GM12891 (cell line): Measurements from ENCODE around the gene TMEM259.

Experiments
- DNase-seq: peaks from one replicate; pipeline ENCODE4 v3.0.0; 2011; ENCODE audit warnings: low spot score; ENCODE audit not compliant: insufficient read length
- FAIRE-seq: peaks from 2 replicates; lab custom pipeline; 2011; peaks lifted over from hg19 to GRCh38; lab: Jason Lieb, UNC
- PAX5 ChIP-seq: IDR thresholded peaks from 2 replicates; pipeline ENCODE4 v1.6.1; 2011; ENCODE audit warnings: low read length, moderate library complexity, mild to moderate bottlenecking; ENCODE audit not compliant: insufficient read depth, severe bottlenecking
- POLR2A ChIP-seq: IDR thresholded peaks from 2 replicates; pipeline ENCODE4 v1.6.1; 2011; ENCODE audit warnings: low read depth, low read length, control low read depth
- POLR2AphosphoS5 ChIP-seq: IDR thresholded peaks from 2 replicates; pipeline ENCODE4 v1.6.1; 2011; ENCODE audit warnings: low read depth, low read length, control low read depth
- POU2F2 ChIP-seq: IDR thresholded peaks from 2 replicates; pipeline ENCODE4 v1.6.1; 2011; ENCODE audit warnings: low read depth, mild to moderate bottlenecking, control low read depth, low read length, moderate library complexity
- SPI1 ChIP-seq: IDR thresholded peaks from 2 replicates; pipeline ENCODE4 v1.6.1; 2011; ENCODE audit warnings: low read depth, low read length, control low read depth
- TAF1 ChIP-seq: IDR thresholded peaks from 2 replicates; pipeline ENCODE4 v1.6.1; 2011; ENCODE audit warnings: low read depth, low read length, control low read depth

The TMEM259 gene

DNA sequence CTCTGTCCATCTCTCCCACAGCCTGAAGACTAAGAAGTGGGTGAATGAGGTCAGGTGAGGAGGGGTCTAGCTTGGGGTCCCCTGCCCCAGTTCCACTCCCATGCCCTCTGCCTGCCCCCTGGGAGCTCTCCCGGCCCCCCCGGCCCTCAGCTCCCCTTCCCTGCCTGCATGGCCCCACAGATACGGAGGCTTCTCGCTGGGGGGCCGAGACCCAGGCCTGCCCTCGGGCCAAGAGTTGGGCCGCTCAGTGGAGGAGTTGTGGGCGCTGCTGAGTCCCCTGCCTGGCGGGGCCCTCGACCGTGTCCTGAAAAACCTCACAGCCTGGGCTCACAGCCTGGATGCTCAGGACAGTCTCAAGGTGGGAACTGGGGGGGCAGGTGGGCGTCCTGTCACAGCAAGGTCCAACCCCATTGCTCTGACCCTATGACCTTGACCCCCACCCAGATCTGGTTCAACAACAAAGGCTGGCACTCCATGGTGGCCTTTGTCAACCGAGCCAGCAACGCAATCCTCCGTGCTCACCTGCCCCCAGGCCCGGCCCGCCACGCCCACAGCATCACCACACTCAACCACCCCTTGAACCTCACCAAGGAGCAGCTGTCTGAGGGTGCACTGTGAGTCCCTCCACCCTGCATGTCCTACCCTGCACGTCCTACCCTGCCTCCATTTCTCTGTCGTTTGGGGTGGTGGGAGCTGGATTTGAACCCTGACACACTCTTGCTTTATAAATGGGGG lies 35.1 kb upstream of the TMEM259 start:
- no peak for DNase-seq
- TF ChIP-seq SPI1 (no peak), TAF1 (no peak), POU2F2 (no peak), PAX5 (no peak), POLR2AphosphoS5 (no peak), POLR2A (no peak)
- FAIRE-seq, result no peak

- TF ChIP-seq TAF1, result no peak
- no peak for TF ChIP-seq PAX5
- no peak for TF ChIP-seq POLR2AphosphoS5
- TF ChIP-seq SPI1, result no peak
- no peak for TF ChIP-seq POU2F2
- TF ChIP-seq POLR2A, result no peak
- DNase-seq (no peak), FAIRE-seq (no peak)
These were observed 34.1 kb upstream of the TMEM259 start for GRCh38 chr19:1055028-1055425.

DNA sequence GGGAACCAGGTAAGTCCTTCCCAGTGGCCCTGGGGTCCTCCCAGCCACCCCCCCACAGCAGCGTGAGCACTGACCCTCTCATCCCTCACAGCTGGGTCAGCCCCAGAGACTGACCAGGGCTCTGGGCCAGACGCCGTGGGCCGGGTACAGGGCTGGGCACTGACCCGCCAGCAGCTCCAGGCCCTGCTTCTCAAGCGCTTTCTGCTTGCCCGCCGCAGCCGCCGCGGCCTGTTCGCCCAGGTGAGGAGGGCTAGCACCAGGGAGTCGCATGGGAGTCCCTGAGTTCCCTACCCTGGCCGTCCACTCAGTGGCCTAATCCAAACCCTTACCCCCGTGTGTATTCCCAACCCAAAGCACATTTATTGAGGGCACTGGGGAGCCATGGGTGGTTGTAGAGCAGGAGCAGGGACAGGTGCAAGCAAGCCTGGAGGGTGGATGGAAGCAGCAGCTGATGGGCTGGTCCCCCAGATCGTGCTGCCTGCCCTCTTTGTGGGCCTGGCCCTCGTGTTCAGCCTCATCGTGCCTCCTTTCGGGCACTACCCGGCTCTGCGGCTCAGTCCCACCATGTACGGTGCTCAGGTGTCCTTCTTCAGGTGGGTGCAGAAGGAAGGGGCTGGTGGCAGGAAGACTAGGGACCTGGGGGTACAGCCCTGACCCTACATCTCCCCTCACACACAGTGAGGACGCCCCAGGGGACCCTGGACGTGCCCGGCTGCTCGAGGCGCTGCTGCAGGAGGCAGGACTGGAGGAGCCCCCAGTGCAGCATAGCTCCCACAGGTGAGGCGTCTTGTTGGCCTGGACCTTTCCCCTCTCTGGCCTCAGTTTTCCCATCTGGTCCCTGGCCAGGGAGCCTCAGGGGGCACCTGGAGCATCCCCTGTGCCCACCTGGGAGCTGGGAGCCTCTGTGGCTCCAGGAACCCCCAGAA lies 33.4 kb upstream of the TMEM259 start:
- no peak for FAIRE-seq
- no peak for TF ChIP-seq SPI1
- no peak for TF ChIP-seq TAF1
- no peak for TF ChIP-seq POU2F2
- TF ChIP-seq POLR2A, result no peak
- no peak for TF ChIP-seq PAX5
- TF ChIP-seq POLR2AphosphoS5, result no peak
- no peak for DNase-seq

GRCh38 chr19:1053176-1054101 lies 32.5 kb upstream of the TMEM259 start:
- TF ChIP-seq PAX5 (no peak), TAF1 (no peak), POLR2AphosphoS5 (no peak), POLR2A (no peak)
- DNase-seq (no peak), FAIRE-seq (no peak)

- no peak for TF ChIP-seq TAF1
- TF ChIP-seq POLR2A, result no peak
- TF ChIP-seq POLR2AphosphoS5, result no peak
- no peak for TF ChIP-seq POU2F2
- no peak for TF ChIP-seq SPI1
- no peak for TF ChIP-seq PAX5
- no peak for DNase-seq
- no peak for FAIRE-seq
These were observed 31.5 kb upstream of the TMEM259 start for GRCh38 chr19:1052349-1052975.

DNA sequence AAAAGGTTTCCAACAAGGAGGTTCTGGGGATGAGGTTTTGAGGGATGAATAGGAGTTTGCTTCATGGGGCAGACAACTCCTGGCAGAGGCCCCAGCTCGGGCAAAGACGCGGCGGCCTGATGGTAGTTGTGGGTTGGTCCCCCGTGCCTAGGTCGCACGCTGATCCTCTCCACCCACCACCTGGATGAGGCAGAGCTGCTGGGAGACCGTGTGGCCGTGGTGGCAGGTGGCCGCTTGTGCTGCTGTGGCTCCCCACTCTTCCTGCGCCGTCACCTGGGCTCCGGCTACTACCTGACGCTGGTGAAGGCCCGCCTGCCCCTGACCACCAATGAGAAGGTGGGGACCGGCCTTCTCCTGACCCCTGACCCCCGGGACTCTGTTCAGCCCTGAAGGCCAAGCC lies 30.9 kb upstream of the TMEM259 start:
- TF ChIP-seq POLR2A, result no peak
- no peak for TF ChIP-seq TAF1
- no peak for TF ChIP-seq PAX5
- TF ChIP-seq SPI1, result no peak
- TF ChIP-seq POU2F2, result no peak
- no peak for TF ChIP-seq POLR2AphosphoS5
- FAIRE-seq, result no peak
- DNase-seq, result no peak

GRCh38 chr19:1050989-1051788 lies 30.3 kb upstream of the TMEM259 start:
- DNase-seq (no peak), FAIRE-seq (no peak)
- TF ChIP-seq POU2F2, result no peak
- TF ChIP-seq POLR2AphosphoS5, result no peak
- no peak for TF ChIP-seq PAX5
- no peak for TF ChIP-seq TAF1
- no peak for TF ChIP-seq SPI1
- TF ChIP-seq POLR2A, result no peak

DNA sequence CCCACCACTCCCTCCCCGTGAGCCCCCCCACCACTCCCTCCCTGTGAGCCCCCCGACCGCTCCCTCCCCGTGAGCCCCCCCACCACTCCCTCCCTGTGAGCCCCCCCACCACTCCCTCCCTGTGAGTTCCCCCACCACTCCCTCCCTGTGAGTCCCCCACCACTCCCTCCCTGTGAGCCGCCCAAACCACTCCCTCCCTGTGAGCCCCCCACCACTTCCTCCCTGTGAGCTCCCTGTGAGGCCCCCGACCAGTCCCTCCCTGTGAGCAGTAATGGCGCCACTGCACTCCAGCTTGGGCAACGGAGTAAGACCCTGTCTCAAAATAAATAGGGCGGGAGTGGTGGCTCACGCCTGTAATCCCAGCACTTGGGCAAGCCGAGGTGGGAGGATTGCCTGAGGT lies 28.9 kb upstream of the TMEM259 start:
- FAIRE-seq, result no peak
- TF ChIP-seq POU2F2, result no peak
- no peak for TF ChIP-seq POLR2A
- TF ChIP-seq SPI1, result no peak
- no peak for TF ChIP-seq PAX5
- no peak for TF ChIP-seq POLR2AphosphoS5
- no peak for TF ChIP-seq TAF1
- no peak for DNase-seq
